GM19452 (cell line): ENCODE data around the gene PTRH1.

ENCODE experiments used
- ATAC-seq: cut with Tn5 transposase; IDR thresholded peaks from one replicate; pipeline ENCODE4 v1.9.1; 2021; ENCODE audit not compliant: unreplicated experiment

PTRH1 gene

DNA sequence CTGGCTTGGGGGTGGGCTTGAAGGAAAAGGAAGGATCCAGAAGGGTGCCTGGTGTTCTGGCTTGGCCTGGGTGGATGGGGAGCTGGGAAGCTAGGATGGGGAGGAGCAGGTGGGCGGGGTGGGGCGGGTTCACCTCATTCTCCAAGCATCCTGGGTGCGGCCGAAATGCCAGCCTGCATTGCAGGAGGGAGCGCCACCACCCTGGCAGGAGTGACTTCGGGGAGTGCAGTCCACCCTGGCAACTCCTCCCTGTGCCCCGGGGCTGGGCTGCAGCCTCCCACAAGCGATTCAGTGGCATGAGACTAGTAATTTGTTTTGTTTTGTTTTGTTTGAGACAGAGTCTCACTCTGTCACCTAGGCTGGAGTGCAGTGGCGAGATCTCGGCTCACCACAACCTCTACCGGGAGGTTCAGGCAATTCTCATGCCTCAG is 5.9 kb upstream of the PTRH1 start:
- no peak for ATAC-seq

- ATAC-seq, result no peak
Observed at GRCh38 chr9:127720865-127721227, 5.4 kb upstream of the PTRH1 start.

GRCh38 chr9:127720031-127720864 is 4.8 kb upstream of the PTRH1 start:
- ATAC-seq, result no peak

DNA sequence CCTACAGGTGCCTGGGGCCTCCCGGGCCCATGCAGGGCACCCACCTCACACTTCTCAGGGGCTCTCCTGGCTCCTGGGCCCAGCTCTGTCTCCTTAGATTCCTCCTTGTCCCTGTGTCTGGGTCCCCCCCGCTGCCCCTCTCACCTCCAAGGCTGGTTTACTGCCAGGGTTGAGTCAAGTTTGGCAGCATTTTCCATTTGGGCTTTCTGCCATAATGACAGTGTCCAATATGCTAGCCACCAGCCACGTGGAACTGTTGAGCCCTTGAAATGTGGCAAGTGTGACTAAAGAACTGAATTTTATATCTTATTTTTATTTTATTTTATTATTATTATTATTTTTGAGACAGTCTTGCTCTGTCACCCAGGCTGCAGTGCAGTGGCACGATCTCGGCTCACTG is 2.3 kb upstream of the PTRH1 start:
- no peak for ATAC-seq

GRCh38 chr9:127716412-127716811 is 949 bp upstream of the PTRH1 start:
- no peak for ATAC-seq

DNA sequence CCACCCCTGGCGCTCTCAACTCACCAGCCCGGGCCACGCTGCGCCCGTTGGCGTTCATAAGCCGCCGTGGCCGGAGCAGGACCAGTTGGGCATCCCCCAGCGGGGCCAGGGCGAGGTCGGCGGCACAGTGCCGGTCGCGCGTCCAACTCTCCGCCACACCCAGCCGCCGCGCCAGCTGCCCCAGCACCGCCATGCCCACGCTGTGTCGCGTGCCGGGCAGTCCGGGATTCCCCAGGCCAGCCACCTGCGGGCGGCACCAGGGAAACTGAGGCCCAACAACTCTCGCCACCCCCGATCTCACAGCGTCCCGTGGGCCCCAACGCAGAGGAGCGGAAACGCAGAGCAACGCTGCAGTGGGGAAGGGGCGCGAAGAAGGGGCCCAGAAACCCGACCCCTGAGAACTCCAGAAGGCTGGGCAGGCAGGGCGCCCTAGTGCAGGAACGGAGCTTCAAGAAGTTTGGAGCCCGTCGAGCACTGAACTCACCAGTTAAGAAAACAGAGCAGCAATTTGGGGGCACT is 453 bp downstream of the PTRH1 start:
- peak; percentile 10 for ATAC-seq

GRCh38 chr9:127714020-127714750 is 1.3 kb downstream of the PTRH1 start:
- no peak for ATAC-seq

DNA sequence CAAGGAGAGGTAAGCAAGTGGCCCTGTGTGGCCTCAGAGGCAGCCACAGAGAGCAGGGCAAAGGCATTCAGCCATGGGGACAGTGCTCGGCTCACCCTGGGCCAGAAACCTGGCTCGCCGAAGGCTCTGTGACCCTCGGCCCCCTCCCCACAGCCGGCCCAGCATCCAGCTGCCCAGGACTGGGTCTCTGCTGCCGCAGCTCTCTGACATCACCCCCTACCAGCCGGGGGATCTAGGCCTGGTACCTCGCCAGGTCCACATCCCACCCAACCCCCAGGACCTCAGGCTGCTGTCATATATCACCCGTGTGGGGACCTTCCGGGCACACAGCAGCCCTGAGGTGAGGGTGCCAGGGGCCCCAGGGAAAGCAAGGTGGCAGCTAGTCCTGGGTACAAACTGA is 2.6 kb downstream of the PTRH1 start:
- ATAC-seq, result no peak

DNA sequence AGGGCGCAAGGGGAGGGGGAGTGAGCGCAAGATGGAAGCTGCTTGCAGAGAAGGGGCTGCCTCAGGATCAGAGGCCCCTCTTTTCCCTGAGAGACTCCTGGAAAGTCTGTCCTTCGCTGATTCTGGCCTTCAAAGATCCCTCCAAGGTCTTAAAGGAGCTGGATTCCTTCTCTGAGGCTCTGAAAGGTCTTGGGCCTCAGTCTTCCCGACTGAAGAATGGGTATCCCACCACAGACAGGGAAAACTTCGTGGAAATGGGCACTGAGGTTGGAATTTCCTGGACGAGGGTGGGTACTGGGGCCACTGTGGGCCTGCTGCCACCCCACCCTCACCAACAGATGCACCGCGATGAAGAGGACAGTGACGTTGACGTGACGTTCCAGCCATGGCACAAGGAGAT is 3.1 kb downstream of the PTRH1 start:
- ATAC-seq, result no peak

DNA sequence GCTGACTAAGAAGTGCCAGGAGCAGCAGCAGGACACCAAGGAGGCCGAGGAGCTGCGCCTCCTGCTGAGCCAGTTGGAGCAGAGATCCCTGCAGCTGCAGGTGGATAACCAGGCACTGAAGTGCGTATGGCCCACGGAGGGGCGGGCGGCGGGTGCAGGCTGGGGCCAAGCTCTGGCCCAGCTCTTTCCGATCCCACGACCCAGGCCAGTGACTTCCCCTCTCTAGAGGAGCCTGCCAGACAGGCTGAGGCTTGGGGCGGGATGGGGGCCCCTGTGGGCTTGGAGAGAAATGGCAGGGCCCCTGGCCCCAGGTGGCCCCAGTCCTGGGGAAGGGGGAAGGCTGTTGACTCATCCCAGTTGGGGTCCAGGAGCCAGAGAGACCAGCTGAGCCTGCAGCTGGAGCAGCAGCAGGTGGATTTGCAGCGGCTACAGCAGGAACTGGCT is 3.6 kb downstream of the PTRH1 start:
- ATAC-seq, result no peak

- no peak for ATAC-seq
Observed at GRCh38 chr9:127711226-127711701, 4.2 kb downstream of the PTRH1 start.

DNA sequence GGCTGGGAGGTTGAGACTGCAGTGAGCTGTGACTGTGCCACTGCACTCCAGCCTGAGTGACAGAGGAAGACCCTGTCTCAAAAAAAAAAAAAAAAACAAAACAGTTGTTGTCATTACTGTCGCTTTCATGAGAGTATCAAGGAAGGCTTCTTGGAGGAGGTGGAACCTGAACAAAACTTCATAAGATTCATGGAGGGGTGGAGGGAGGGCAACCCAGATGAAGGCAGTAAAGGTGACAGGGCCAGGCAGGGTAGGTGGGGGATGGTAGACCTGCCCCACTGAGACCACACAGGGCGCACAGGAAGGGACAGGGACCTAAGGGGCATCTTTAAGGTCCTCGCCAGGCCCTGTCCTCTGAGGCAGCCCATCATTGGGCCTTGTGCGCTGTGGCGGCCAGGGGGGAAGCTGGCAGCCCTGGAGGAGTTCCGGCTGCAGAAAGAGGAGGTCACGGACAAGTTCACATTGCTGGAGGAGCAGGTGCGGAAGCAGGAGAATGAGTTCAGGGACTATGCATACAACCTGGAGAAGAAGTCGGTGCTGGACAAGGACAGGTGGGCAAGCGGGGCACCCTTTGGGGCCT is 5.2 kb downstream of the PTRH1 start:
- ATAC-seq, result no peak

DNA sequence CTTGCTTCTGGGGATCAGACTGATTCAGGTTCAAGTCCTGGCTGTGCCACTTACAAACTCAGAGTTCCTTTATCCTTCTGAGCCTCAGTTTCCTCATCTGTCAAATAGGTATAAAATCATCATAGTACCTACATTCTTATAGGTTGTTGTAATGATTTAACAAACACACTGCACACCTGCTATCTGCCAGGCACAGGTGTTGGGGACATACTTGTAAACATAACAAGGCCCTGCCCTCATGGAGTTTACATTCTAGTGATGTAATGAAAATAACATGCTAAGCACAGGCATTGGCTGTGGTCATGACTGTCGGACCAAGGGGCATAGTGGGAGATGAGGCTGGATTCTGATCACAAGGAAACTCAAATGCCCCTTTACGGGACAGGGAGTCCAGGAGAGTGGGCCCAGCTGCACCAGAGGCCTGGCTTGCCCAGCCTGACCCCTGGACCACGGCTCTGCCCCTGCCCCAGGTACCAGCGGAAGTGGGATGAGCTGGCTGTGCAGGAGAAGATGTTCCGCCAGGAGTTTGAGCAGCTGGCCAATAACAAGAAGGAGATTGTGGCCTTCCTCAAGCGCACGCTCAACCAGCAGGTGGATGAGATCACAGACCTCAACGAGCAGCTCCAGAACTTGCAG is 6.4 kb downstream of the PTRH1 start:
- no peak for ATAC-seq

DNA sequence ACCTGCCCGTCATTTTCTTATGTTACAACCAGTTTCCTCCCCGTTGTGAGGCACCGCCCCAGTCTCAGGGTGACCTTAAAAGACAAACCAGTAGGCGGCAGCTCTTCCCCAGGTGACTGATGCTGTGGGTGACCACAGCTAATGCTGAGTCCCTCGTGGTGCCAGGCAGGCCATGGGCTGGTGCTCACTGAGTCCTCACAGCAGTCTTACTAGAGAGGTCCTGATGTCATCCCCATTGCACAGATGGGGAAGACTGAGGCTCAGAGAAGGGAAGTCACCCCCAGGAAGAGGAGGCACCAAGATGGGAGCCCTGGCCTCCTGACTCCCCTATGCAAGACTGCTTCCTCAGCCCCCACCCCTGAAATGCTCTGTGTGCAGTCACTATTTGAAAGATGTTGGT is 7.7 kb downstream of the PTRH1 start:
- ATAC-seq, result no peak

DNA sequence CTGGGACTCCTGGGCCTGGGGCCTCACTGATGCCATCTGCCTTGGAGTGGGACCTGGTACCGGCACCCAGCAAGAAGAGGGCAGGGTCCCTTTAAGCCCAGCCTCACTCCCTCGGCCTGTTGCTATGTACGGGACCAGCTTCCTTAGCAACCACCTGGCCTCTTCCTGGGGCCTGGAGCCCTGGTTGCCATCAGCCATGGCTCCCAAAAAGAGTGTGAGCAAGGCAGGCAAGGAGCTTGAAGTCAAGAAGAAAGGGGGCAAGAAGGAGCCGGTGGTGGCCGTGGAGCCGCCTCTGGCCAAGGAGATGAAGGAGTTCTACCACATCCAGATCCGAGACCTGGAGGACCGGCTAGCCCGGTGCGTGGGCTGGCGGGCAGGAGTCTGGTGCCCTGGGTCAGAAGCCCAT is 8.6 kb downstream of the PTRH1 start, which contains the start of gene CFAP157:
TSS of gene CFAP157 (plus strand) at position 153 of the 406 bp plus-strand sequence. CDS start at position 197, 44 bp downstream.
- no peak for ATAC-seq

DNA sequence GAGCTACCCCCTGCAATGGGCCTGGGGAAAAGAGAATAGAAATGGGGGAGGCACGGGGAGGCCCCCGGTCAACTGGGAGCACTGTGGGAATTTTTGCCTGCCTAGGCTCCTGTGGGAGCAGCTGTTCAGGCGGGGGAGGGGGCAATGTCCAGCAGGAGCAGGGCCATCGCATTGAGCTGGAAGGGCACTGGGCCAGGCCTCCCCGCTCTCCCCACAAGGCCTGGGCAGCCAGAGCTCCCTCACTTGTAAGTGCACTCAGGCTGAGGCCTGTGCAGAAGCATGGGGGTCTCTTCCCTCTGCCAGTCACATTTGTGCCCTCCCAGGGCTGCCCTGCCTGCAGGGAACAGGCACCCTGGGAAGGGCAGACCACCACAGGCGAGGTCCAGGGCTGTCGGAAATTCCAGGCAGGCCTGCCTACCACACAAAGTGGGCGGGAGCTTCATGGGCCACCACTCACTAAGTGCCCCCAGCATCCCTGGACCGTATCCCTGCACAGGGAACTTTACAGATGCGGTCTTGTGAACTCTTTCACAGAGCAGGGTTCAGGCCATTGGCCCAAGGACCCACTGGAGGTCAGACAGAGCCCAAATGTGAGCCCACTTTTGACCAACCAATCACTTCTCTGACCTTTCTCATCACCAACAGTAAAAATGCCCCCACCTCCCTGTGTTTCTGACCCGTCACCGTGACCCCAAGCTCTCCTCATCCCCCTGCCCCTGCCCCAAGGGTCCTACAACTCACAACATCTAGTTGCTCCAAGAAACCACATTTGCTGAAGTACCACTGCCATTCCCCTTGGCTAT is 9.7 kb downstream of the PTRH1 start:
- ATAC-seq, result no peak

DNA sequence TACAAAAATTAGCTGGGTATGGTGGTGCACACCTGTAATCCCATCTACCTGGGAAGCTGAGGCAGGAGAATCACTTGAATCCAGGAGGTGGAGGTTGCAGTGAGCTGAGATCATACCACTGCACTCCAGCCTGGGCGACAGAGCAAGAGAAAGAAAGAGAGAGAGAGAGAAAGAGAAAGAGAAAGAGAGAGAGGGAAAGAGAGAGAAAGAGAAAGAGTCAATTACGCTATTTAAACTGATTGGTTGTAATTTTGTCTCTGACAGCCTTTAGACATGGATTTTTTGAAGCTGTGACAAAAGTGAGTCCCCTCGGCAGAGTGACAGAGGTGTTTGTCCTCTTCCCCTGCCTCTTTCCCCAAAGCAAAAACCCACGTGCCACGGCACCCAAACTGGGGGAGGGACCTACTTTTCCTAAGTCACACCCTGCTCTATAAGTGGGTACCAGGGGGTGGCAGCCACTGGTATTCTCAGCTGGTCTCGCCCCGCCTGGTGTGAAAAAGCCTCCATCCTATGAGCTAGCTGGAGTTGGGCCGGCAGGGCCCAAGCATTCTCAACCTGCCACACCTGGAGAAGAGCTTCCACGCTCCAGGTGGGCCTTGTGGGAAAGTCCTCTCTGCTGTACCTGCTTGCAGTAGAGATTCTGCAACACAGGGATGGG is 12.0 kb downstream of the PTRH1 start:
- ATAC-seq, result no peak

- no peak for ATAC-seq
Observed at GRCh38 chr9:127700594-127701255, 14.7 kb downstream of the PTRH1 start.

DNA sequence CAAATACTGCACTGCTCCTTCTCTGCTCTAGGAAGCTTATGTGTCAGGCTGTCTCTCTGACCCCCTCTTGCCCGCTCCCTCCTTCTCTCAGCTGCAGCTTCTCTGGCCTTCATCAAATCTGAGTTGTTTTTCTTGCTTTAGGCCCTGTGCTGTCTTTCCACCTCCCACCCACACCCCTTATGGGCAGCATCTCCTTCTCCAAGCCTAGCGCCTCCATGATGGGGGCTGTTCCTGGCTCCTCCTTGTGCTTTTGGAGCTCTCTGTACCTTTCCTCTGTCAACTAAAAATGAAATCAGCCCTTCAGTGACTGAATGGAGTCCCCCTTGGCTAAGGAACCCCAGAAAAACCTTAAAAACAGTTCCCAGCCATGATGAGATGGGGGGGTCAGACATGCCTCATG is 15.3 kb downstream of the PTRH1 start:
- ATAC-seq, result no peak
